SH-SY5Y (cell line): Measurements from ENCODE around the gene SLC39A11.

Source experiments
- GATA2 ChIP-seq: IDR thresholded peaks from 2 replicates; pipeline ENCODE4 v1.6.1; 2011; ENCODE audit warnings: mild to moderate bottlenecking, low read depth, low read length
- GATA3 ChIP-seq: IDR thresholded peaks from 2 replicates; pipeline ENCODE4 v1.6.1; 2011; ENCODE audit warnings: low read depth, mild to moderate bottlenecking, low read length, moderate library complexity

- TF ChIP-seq GATA2 (no peak), GATA3 (no peak)
Measured at GRCh38 chr17:72619976-72620650, 472.4 kb downstream of the SLC39A11 start.
